ENCODE data around the gene HSPB6.
A peak's percentile ranks its signal among the peaks of the same experiment; 100 is the strongest.
"Not testable (repeated sequence)": the region's sequence is repeated elsewhere in the genome, so short reads cannot be mapped to it uniquely, and the experiment has no call there.

Gene HSPB6, protein sequence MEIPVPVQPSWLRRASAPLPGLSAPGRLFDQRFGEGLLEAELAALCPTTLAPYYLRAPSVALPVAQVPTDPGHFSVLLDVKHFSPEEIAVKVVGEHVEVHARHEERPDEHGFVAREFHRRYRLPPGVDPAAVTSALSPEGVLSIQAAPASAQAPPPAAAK

GRCh38 chr19:35756377-35757230, at the start of gene HSPB6:
Gene HSPB6 (minus strand): TSS chr19:35757029. CDS start chr19:35757008, 21 bp downstream.
- peak; percentile 75 for DNase-seq

- DNase-seq, result no peak
These were observed 49.8 kb upstream of the HSPB6 start for GRCh38 chr19:35806597-35806996.

- DNase-seq, result peak; percentile 61
These were observed 48.8 kb upstream of the HSPB6 start for GRCh38 chr19:35805526-35806102.

GRCh38 chr19:35801828-35802227, 45.0 kb upstream of the HSPB6 start:
- DNase-seq, result no peak

- peak; percentile 82 for DNase-seq
These were observed 40.8 kb upstream of the HSPB6 start for GRCh38 chr19:35797663-35798062.

GRCh38 chr19:35796645-35797542, 40.1 kb upstream of the HSPB6 start:
- no peak for DNase-seq

DNA sequence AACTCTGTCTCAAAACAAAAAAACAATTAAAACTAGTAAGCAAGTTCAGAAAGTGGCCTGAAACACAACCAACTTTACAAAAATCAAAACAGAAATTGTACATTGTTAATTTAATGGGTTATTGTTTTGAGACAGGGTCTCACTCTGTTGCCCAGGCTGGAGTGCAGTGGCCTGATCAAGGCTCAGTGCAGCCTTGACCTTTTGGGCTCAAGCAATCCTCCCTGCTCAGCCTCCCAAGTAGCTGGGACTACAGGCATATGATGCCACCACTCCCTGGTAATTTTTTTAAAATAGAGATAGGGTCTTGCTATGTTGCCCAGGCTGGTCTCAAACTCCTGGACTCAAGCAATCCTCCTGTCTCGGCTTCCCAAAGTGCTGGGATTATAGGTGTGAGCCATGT, 38.7 kb upstream of the HSPB6 start:
- DNase-seq, result not testable (repeated sequence)

DNA sequence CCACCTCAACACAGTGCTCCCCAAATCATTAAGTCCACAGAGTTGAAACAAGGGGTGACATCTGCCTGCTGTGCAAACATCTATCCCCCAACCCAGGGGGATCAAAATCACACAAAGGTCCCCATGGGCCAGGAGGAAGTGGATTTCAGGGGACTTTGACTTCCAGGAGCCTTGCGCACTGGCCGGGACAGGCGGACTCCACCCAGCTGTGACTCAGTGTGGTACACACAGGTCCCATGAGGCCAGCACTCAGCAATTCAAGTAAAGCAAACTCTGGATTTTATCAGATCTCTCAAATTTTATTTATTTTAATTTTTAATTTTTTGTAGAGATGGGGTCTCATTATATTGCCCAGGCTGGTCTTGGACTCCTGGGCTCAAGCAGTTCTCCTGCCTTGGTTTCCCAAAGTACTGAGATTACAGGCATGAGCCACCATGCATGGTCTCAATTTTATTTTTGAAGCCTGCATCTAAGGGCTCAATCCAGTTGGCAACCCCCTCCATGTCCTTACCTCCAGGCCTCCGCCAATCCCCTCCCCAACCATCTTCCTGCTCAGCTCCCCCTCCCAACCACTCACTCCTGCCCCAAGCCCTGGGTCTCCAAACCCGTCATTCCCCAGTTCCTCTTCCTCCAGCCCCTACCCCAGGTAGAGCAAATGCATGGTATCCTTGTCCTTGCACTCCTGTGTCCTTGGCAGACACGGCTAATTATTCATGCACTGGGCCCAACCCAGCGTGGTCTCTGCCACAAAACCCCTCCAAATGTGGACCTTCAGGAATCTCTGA, 36.7 kb upstream of the HSPB6 start:
- DNase-seq, result no peak

DNA sequence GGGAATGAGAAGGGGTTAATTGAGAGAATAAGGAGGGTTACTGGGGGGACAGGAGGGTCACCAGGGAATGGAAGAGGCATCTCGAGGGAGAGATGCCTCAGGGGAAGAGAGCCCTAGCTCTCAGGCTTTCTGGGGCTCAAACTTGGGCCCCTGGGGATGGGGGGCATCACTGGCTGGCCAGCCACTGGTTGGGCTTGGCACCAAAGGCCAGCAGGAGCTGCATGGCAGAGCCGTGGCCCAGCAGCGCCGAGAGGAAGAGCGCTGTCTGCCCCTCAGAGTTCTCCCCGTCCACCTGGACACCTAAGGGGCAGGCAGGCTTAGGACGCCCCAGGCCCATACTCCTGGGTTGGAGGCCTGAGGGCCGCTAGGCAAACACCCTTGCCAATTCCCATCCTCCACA, 36.1 kb upstream of the HSPB6 start:
- DNase-seq, result no peak

- DNase-seq, result no peak
These were observed 35.5 kb upstream of the HSPB6 start for GRCh38 chr19:35792312-35792711.

DNA sequence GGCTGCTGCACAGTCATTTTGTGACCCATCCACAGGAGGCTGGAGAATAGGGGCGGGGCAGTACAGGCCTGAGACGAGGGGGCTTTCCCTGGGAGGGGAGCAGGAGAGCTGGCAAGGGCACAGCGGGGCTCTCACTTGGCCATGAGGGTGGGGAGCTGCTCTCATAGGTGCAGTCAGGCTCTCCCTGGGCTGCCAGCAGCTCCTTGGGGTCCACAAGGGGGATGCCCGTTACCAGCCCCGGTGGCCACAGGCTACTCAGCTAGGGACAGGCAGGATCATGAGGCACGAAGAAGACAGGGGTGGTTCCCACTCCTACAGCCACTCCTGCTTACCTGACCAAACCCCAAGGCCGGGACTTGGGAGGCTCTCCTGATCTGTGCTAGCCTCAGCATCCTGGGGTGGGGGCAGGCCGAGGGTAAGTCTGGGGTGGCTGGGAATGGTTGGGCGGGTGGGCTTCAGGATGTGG, 35.0 kb upstream of the HSPB6 start:
- no peak for DNase-seq

DNA sequence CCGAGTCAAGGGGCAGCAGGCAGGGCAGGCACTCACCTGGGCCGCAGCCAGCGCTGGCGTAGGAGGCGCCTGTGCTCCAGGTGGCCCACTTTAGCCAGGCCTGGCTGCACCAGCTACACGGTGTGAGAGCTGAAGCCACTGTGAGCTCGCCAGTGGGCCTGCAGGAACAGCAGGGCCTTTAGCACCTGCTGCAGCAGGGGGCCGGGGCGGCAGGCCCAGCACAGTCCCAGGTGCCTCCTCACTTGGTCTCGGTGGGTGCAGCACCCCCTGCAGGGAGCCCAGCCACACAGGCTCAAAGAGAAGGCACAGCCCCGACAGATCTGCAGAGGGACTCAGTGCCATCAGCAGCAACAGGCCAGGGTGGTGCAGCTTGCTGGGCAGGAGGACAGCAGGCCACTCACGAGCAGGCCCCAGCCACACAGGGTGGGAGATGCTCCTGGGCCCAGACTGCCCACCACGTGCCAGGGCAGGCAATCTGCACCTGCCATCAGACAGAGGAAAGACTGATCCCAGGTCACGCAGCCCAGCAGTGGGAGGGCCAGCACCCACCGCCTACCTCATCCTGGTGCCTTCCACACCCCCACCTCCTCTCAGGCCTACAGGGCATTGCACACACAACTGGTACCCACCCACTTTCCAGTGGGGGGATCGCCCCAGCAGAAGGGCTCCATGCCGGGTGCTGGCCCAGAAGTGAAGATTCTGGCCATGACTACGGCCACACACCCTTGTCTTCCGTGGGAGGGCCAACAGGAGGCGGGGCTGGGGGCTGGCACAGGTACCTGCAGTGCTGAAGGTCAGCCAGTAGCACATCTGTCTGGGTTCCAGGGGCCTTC, 34.4 kb upstream of the HSPB6 start:
- DNase-seq, result peak; percentile 34

GRCh38 chr19:35789978-35790944, 33.4 kb upstream of the HSPB6 start:
- no peak for DNase-seq

DNA sequence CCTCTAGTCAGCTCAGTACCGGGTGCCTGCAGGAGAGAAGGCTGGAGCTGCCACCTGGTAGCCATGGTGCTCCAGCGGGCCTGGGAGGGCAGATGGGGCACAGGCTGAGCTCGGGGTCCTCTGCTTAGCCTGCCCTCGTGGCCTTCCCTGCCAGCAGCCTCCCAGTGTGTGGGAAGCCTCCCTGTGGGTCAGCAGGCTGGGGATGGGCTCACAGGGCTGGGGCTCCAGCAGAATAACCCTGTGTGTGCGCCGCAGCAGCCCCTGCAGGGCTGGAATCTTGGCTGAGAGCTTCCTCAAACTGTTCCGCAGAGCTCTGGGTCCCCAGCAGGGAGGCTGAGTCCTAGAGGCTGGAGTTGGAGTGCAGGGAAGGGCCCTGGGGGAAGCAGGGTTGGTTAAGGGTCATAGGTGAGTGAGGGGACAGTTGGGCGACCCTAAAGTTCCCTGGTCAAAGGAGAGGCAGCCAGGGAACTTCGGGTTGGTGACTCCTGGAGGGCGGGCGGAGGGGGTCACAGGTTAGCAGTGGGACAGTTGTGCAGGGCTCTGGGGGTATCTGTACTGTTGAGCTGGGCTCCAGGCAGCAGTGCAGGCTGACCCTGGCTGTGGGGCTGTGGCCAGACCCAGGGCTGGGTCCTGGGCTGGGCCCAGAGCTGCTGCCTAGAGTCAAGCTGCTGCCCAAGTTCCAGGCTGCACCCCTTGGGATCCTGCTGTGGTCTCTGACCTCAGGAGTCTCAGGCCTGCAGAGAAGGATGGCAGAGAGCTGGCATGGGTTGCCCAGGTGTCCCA, 32.6 kb upstream of the HSPB6 start:
- DNase-seq, result no peak

GRCh38 chr19:35788205-35788960, 31.6 kb upstream of the HSPB6 start:
- no peak for DNase-seq

DNA sequence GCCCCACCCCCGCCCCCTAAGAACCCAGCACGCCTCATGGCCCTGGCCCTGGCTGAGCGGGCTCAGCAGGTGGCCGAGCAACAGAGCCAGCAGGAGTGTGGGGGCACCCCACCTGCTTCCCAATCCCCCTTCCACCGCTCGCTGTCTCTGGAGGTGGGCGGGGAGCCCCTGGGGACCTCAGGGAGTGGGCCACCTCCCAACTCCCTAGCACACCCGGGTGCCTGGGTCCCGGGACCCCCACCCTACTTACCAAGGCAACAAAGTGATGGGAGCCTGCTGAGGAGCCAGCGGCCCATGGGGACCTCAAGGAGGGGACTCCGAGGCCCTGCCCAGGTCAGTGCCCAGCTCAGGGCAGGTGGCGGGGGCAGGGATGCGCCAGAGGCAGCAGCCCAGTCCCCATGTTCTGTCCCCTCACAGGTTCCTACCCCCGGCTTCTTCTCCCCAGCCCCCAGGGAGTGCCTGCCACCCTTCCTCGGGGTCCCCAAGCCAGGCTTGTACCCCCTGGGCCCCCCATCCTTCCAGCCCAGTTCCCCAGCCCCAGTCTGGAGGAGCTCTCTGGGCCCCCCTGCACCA, 30.5 kb upstream of the HSPB6 start:
- DNase-seq, result no peak

- DNase-seq, result no peak
These were observed 29.7 kb upstream of the HSPB6 start for GRCh38 chr19:35786299-35787160.
